Measurements from ENCODE around the gene CELF5.
"Not testable (repeated sequence)": the region's sequence is repeated elsewhere in the genome, so short reads cannot be mapped to it uniquely, and the experiment has no call there.

CELF5 gene

GRCh38 chr19:3220576-3220975 is 3.9 kb upstream of the CELF5 start:
- no peak for TF ChIP-seq CTCF (IDR thresholded peaks at IDR 0.05)
- H3K27me3 ChIP-seq: peaks cover 45% of the 10 kb centered on the region
- H3K4me1 ChIP-seq (ENCODE audit: control insufficient read depth in 1 of 2, insufficient read depth in 1 of 2, low read depth in 1 of 2, low read length in 1 of 2): peaks cover 0 to 3% of the 10 kb centered on the region in 2 experiments
- no peak overlapping the region for H3K4me3 ChIP-seq (ENCODE audit: low read depth in 1 of 2, low read length in 1 of 2)
- no peak overlapping the region for H3K27ac ChIP-seq
- H3K9me3 ChIP-seq: no peaks in the 10 kb centered on the region
- H3K36me3 ChIP-seq: no peaks in the 10 kb centered on the region

DNA sequence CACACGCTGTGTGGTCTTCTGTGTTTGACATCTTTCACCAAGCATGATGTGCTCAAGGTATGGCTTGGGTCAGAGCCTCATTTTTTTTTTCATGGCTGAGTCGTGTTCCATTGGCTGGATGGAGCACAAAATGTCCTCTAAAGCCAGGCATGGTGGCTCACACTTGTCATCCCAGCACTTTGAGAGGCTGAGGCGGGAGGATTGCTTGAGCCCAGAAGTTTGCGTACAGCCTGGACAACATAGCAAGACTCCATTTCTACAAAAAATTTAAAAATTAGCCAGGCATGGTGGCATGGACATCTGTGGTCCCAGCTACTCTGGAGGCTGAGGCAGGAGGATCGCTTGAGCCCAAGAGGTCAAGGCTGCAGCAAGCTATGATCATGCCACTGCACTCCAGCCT is 2.9 kb upstream of the CELF5 start:
- H3K4me3 ChIP-seq (ENCODE audit: low read depth in 1 of 2, low read length in 1 of 2); H3K36me3 ChIP-seq; H3K4me1 ChIP-seq (ENCODE audit: control insufficient read depth in 1 of 2, insufficient read depth in 1 of 2, low read depth in 1 of 2, low read length in 1 of 2); H3K27ac ChIP-seq; H3K9me3 ChIP-seq: not testable (repeated sequence)
- H3K27me3 ChIP-seq: peaks cover 55% of the 10 kb centered on the region

GRCh38 chr19:3222709-3223108 is 1.8 kb upstream of the CELF5 start:
- H3K4me3 ChIP-seq (ENCODE audit: low read depth in 1 of 2, low read length in 1 of 2): no peak overlapping the region
- peaks cover 0 to 3% of the 10 kb centered on the region in 2 experiments for H3K4me1 ChIP-seq (ENCODE audit: control insufficient read depth in 1 of 2, insufficient read depth in 1 of 2, low read depth in 1 of 2, low read length in 1 of 2)
- TF ChIP-seq CTCF (IDR thresholded peaks at IDR 0.05): no peak
- H3K27me3 ChIP-seq: peaks cover 66% of the 10 kb centered on the region
- H3K9me3 ChIP-seq: no peaks in the 10 kb centered on the region
- no peaks in the 10 kb centered on the region for H3K36me3 ChIP-seq
- no peak overlapping the region for H3K27ac ChIP-seq

DNA sequence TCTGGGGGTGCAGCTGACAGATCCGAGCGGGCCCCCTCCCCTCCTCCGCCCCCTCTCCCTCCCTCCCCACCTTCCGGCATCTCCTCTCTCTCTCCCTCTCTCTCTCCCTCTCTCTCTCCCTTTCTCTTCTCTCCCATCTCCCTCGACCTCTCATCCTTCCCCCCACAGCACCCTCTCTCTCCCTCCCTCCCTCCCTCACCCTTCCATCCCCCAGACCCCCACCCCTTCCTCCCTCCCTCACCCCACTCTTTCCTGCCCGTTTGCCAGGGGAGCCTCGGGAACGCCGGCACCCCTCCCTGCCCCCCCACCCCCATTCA is 666 bp downstream of the CELF5 start:
- H3K9me3 ChIP-seq: no peaks in the 10 kb centered on the region
- H3K36me3 ChIP-seq: no peaks in the 10 kb centered on the region
- no peak overlapping the region for H3K27ac ChIP-seq
- peaks cover 0 to 3% of the 10 kb centered on the region in 2 experiments for H3K4me1 ChIP-seq (ENCODE audit: control insufficient read depth in 1 of 2, insufficient read depth in 1 of 2, low read depth in 1 of 2, low read length in 1 of 2)
- TF ChIP-seq CTCF (IDR thresholded peaks at IDR 0.05): no peak
- H3K27me3 ChIP-seq: peaks cover 90% of the 10 kb centered on the region
- H3K4me3 ChIP-seq (ENCODE audit: low read depth in 1 of 2, low read length in 1 of 2): no peak overlapping the region

GRCh38 chr19:3225677-3226093 is 1.2 kb downstream of the CELF5 start:
- Histone ChIP-seq H3K27ac (no peak overlapping the region), H3K4me1 (ENCODE audit: control insufficient read depth in 1 of 2, insufficient read depth in 1 of 2, low read depth in 1 of 2, low read length in 1 of 2) (peaks cover 0 to 3% of the 10 kb centered on the region in 2 experiments), H3K27me3 (peaks cover 96% of the 10 kb centered on the region), H3K9me3 (no peaks in the 10 kb centered on the region), H3K4me3 (ENCODE audit: low read depth in 1 of 2, low read length in 1 of 2) (no peak overlapping the region), H3K36me3 (no peaks in the 10 kb centered on the region)
- no peak for TF ChIP-seq CTCF (IDR thresholded peaks at IDR 0.05)

DNA sequence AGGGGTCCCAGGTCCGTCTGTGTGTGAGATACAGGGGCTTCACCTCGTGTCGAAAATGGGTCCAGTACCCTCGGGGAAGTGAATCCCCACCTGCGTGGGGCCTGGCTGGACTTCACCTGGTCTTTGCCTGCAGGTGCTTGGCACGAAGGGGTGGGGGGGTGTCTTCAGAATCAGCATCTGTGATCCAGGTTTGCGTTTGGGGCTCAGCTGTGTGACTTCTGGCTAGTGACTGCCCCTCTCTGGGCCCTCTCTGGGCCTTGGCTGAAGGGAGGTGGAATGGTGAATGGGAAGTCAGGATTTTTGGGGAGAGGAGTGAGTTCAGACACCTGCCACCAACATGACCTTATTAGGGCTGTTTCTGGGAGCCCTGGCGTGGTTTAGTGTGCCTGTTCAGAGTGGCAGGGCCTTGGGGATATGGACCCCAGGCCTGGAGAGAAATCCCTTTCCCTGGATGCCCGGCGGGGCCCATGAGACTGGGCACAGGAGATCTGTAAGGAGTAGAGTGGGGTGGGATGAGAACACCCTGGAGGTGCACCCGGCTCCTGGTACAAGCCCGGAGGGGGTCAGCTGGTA is 2.7 kb downstream of the CELF5 start:
- H3K9me3 ChIP-seq: no peaks in the 10 kb centered on the region
- TF ChIP-seq CTCF (IDR thresholded peaks at IDR 0.05): no peak
- no peaks in the 10 kb centered on the region for H3K36me3 ChIP-seq
- no peak overlapping the region for H3K27ac ChIP-seq
- no peak overlapping the region for H3K4me3 ChIP-seq (ENCODE audit: low read depth in 1 of 2, low read length in 1 of 2)
- peaks cover 0 to 3% of the 10 kb centered on the region in 2 experiments for H3K4me1 ChIP-seq (ENCODE audit: control insufficient read depth in 1 of 2, insufficient read depth in 1 of 2, low read depth in 1 of 2, low read length in 1 of 2)
- H3K27me3 ChIP-seq: peaks cover 99% of the 10 kb centered on the region
